Subcutaneous adipose tissue (tissue), 4 donors: ENCODE results near the gene SKOR1. TPM values are rescaled to one million over a fixed set of nuclear protein-coding genes. Genes with fewer than 3 reads are reported as not detected.

Experiments used
- total RNA-seq, 4 donors: library from RNA; depleted of rRNA; stranded (reverse); fragments of >200 nt; gene quantifications; one replicate each; pipeline ENCODE4 v1.1.0, GENCODE V29; 2016
- TF ChIP-seq, protein P1 (sequence below): fragments of 450-650 bp; IDR thresholded peaks from one replicate; pipeline ENCODE4 v1.5.1; 2016; ENCODE audit warnings: low read depth, mild to moderate bottlenecking, control low read depth, antibody characterized with exemption, moderate library complexity

Gene SKOR1
- total RNA-seq, 4 donors from 2014 or later = 0.17 to 2.8 (median 0.44) TPM; not detected in 1

DNA sequence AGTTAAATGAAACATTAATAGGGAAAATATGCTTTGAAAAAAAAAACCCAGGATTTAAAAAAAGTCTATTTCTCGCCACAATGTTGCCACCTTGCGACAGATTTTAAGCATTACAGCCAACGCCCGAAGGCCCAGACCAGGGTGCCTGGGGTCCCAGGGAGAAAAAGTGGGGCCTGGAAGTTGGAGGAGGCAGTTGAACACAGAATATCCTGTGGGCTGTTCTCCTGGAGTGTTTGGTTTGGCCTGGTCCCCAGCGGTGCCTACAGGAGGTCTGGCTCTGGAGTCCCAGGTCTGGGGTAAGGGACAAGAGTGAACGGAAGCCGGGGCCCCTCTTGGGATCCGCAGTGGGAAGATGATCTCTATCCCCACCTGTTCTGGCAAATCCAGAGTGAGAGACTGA, 11.2 kb downstream of the SKOR1 start:
- TF ChIP-seq, protein P1, sequence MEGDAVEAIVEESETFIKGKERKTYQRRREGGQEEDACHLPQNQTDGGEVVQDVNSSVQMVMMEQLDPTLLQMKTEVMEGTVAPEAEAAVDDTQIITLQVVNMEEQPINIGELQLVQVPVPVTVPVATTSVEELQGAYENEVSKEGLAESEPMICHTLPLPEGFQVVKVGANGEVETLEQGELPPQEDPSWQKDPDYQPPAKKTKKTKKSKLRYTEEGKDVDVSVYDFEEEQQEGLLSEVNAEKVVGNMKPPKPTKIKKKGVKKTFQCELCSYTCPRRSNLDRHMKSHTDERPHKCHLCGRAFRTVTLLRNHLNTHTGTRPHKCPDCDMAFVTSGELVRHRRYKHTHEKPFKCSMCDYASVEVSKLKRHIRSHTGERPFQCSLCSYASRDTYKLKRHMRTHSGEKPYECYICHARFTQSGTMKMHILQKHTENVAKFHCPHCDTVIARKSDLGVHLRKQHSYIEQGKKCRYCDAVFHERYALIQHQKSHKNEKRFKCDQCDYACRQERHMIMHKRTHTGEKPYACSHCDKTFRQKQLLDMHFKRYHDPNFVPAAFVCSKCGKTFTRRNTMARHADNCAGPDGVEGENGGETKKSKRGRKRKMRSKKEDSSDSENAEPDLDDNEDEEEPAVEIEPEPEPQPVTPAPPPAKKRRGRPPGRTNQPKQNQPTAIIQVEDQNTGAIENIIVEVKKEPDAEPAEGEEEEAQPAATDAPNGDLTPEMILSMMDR = no peak

DNA sequence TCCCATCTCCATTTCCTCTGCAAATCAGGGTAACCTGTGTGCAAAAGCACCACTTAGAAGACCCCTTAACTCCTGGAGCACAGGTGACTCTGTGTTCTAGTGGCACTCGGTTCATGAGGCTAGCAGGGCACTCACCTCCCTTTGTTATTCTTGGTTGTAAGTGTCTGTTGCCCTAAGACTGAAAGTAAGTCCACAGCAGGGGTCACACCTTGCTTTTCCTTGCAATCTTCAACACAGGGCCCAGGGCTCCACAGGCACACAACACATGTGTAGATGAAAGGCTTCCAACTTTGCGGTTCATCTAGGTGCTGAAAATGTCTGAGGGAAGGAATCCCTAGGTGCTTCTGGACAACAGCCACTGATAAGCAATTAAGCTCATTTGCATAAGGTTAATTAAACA, 11.6 kb downstream of the SKOR1 start:
- TF ChIP-seq, protein P1 = no peak

DNA sequence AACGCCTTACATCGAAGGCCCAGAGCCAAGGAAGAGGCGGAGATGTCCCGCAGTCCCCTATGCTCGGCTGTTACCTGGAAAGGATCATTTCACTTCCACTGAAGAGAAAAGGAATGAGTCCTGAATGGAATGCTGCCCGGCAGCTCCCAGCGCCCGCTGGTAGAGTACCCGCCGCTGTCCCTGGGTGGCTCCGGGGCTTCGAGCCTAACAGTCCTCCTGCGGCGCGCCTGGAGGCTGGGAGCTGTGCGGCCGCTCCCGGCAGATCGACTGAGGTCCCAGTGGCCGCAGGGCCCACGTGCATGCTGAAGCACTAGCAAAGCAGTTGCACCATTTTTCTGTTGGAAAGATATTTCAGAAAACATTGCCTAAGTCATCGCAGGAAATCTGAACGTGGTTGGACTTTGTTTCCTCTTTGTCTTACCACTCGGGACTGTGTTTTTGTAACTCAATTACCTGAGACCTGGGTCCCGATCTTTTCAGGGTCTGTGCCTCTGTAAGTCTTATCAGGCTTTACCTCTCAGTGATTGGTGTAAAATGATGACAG, 13.6 kb downstream of the SKOR1 start:
- TF ChIP-seq, protein P1 = no peak

DNA sequence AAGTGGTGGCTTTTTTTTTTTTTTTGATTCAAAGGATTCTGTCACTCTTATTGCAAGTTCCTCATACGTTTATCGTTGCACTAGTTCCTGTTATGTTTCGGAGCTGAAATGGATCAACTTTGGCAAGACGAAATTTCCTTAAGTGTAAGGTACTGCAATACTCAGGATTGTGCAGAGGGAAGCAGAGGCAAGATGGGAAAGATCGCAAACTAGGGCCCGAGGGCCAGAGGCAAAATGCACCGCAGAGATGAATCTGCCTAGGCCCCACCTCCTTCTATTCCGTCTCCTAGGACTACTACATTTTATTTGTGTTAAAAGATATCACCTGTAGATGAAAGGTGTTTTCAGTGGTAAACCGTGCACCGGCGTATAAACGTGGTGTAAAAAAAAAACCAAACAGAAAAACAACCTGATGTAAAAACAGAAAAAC, 14.2 kb downstream of the SKOR1 start:
- TF ChIP-seq, protein P1 = no peak

DNA sequence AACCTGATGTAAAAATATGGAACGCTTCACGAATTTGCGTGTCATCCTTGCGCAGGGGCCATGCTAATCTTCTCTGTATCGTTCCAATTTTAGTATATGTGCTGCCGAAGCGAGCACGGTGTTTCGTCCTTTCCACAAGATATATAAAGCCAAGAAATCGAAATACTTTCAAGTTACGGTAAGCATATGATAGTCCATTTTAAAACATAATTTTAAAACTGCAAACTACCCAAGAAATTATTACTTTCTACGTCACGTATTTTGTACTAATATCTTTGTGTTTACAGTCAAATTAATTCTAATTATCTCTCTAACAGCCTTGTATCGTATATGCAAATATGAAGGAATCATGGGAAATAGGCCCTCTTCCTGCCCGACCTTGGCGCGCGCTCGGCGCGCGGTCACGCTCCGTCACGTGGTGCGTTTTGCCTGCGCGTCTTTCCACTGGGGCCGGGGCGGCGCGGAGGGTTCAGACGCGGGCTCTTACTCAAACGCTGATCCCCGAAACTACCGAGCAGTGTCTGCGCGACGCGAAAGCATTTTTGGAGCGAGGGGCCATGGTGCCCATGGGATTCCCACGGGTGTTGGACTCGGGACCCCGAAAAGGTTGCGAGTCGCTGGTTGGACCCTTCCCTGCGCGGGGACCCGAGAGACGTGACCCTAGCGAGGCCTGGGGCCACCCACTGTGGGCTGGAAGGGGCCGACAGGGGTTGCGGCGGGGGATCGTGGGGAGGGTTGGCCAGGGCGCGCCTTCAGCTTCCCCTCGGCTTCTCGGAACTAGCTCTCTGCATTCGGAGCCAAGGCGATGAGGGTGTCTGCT, 14.8 kb downstream of the SKOR1 start, which contains the start of gene RNU6-1:
Gene RNU6-1, minus strand, starts transcription at position 117 of the 820 bp plus-strand sequence.
- TF ChIP-seq, protein P1 = no peak

DNA sequence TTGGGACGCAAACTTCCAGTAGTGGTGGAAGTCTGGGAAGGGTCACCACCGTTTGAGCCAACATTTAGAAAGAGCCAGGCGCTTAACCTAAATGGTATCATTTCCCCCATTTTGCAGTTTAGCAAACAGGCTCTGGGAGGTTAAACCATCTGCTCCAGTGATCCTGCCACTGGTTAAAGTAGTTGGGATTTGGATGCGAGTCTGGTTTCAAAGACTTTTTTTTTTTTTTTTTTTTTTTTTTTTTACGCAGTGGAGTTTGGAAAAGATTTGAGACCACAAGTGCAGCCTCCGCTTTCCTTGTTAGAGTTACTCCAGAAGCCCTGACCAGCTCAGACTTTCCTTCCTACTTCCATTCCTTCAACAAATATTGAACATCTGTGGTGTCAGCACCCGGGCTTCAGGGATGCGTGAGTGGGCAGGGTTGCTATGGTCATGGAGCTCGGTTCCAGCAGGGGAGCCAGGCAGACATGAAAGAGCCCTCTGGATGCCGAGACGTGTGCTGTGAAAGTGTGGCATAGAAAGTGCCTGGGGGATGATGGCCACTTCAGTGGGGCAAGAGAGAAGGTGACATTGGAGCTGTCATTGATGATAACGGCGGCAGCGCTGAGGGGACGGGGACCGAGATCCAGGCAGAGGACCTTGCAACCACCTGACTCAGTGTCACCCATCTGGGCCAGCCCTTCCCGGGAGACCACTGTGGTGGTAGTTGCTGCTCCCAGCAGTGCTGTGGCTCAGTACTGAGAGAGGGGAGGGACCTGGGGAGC, 15.6 kb downstream of the SKOR1 start:
- TF ChIP-seq, protein P1 = no peak

DNA sequence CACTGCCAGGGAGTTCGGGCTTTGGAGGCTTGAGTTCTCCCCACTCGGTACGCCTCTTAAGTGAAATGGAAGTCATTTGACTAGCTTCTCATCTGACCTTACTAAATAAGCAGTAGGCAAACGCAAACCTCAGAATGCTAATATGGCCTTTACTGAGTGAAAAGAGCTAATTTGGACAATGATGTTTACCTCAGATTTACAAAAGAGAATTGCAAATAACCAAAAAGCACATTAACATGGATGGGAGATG, 16.1 kb downstream of the SKOR1 start:
- TF ChIP-seq, protein P1 = no peak
